ENCODE results near the gene SOX13.

- TF ChIP-seq POLR2AphosphoS5 (IDR thresholded peaks at IDR 0.05; ENCODE audit: low read depth, low read length) (no peak), POLR2A (IDR thresholded peaks at IDR 0.05; ENCODE audit: low read depth, low read length) (no peak), TAF1 (IDR thresholded peaks at IDR 0.05; ENCODE audit: low read depth, low read length) (no peak), POU2F2 (IDR thresholded peaks at IDR 0.05; ENCODE audit: low read depth, low read length) (no peak)
Measured at GRCh38 chr1:204112876-204113730, 40.2 kb downstream of the SOX13 start.
